ES-I3 (cell line): Measurements from ENCODE around the gene ABITRAM.
"Not testable (repeated sequence)": the region's sequence is repeated elsewhere in the genome, so short reads cannot be mapped to it uniquely, and the experiment has no call there.

Source experiments
- H3K36me3 ChIP-seq: 2 replicates; pipeline ENCODE4 v1.6.1; 2013; ENCODE audit warnings: mild to moderate bottlenecking, low read length, control low read depth, moderate library complexity; ENCODE audit not compliant: insufficient read depth
- H3K4me1 ChIP-seq: 2 replicates; pipeline ENCODE4 v1.6.1; 2013; ENCODE audit warnings: mild to moderate bottlenecking, control low read depth, low read length; ENCODE audit not compliant: insufficient read depth
- H3K9ac ChIP-seq: 2 replicates; pipeline ENCODE4 v1.6.1; 2013; ENCODE audit warnings: low read depth, mild to moderate bottlenecking, low read length, moderate library complexity
- H3K9me3 ChIP-seq: 2 replicates; pipeline ENCODE4 v1.6.1; 2013; ENCODE audit warnings: mild to moderate bottlenecking, low read length, moderate library complexity; ENCODE audit not compliant: control insufficient read depth, insufficient read depth

Gene ABITRAM, protein sequence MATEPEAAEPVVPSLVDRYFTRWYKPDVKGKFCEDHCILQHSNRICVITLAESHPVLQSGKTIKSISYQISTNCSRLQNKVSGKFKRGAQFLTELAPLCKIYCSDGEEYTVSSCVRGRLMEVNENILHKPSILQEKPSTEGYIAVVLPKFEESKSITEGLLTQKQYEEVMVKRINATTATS

DNA sequence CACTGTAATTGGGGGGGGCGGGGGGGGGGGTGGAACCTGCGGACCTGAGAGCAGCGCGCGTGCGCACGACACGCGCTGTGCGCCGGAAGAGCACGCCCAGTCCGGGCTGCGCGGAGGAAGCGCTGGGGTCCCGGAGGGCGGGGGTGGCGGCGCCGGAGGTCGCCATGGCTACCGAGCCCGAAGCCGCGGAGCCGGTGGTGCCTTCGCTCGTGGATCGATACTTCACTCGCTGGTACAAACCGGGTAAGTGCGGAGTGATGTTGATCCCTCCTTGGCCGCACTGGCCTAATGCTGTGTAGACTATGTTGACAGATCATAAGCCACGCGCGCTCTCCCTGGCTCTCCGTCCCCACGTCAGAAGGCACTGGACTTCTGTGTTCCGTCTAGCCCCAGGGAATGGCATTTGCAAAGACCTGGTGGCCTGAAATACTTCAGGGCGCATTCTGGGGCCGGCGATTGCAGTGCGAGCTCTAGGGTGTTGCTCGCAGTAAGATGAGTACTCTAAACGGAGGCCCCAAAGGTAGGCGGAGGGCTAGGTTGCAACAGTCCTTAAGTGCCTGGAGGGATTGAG lies at the start of gene ABITRAM:
TSS of gene ABITRAM (plus strand) at position 78 of the 571 bp plus-strand sequence. CDS start at position 165, 87 bp downstream.
- Histone ChIP-seq H3K36me3 (no peaks in the 10 kb centered on the region), H3K9me3 (no peaks in the 10 kb centered on the region), H3K4me1 (0 out of 2 replicates have a peak, but pooled peaks cover 4% of the 10 kb centered on the region), H3K9ac (peak within 1 kb of the TSS; percentile 68)

DNA sequence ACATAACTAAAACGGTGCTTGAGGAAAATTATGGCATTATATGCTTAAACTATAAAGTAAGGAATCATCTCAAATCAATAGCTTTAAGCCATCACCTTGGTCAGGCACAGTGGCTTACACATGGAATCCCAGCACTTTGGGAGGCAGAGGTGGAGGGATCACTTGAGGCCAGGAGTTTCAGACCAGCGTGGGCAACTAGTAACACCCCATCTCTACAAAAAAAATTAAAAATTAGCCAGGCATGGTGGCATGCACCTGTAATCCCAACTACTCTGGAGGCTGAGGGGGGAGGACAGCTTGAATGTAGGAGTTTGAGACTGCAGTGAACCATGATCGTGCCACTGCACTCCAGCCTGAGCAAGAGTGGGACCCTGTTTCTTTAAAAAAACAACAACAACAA lies 49.5 kb upstream of the ABITRAM start:
- peaks cover 16% of the 10 kb centered on the region for H3K36me3 ChIP-seq
- H3K4me1 ChIP-seq: no peaks in the 10 kb centered on the region
- no peaks in the 10 kb centered on the region for H3K9me3 ChIP-seq
- no peak overlapping the region for H3K9ac ChIP-seq

DNA sequence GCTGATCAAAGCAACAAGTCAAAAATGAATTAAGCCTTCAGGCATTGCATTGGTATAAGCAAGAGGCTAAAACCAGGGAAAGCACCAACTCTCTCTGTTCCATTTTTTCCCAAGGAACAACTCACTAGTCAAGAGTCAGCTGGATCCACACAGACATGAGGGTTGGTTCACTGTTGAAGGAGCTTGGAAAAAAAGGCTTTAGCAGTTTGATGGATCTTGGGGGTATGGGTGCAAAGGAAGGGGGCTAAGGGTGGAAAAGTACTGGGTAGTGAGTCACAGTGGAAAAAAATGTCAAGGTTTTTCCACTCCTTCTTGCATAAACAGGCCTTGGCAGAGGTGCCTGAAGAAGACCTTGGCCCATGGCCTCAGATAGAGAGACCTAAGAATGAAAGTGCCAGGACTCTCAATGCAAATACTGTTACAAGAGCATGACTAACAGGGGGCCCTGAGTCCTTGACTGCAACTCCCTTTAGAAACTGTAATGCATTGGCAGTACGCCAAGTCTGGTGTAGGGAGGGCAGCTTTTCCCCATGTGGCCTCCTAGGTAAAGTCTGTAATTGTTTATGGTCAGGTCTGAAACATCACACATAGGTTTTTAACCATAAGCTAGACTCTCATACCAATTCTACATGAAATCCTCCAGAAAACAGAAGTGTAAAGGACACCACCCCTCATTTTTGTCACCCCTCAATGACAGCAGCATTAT lies 48.4 kb upstream of the ABITRAM start:
- H3K36me3 ChIP-seq: peaks cover 14% of the 10 kb centered on the region
- no peaks in the 10 kb centered on the region for H3K9me3 ChIP-seq
- H3K4me1 ChIP-seq: no peaks in the 10 kb centered on the region
- no peak overlapping the region for H3K9ac ChIP-seq

DNA sequence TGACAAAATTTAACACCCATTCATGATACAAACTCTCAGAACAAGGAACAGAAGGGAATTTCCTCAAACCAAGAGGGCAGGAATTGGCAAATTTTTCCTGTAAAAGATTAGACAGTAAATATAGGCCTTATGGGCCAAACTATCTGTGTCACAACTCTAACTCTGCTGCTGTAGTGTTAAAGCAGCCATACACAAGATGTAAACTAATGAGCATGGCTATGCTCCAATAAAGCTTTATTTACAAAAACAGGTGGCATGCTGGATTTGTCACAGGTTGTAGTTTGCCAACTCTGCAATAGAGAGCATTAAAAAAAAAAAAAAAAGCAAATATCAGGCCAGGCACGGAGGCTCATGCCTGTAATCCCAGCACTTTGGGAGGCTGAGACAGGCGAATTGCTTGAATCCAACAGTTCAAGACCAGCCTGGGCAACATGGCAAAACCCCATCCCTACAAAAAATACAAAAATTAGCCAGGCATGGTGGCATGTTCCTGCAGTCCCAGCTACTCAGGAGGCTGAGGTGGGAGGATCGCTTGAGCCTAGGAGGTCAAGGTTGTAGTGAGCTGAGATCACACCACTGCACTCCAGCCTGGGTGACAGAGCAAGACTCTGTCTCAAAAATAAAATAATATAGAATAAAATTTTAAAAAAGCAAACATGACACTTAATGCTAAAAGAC lies 47.5 kb upstream of the ABITRAM start:
- H3K36me3 ChIP-seq: peaks cover 14% of the 10 kb centered on the region
- not testable (repeated sequence) for H3K4me1 ChIP-seq, H3K9ac ChIP-seq, H3K9me3 ChIP-seq

DNA sequence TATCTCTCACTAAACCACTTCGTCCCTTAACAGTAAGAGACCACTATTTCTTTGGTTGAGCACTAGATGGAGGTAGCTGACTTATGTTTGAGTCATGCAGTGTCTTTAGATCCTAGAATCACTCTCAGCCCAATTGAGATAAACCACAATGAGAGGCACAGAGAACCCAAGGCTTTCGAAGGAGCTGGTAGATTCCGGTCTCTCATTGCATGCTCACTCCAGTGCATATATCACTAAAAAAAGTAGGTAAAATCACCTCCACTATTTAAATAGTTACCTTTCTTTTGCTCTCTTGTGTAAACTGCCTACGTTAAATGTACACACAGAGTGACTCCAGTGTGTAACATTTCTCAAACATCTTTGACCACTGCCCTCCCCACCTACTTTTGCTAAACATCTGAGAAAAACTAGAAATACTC lies 44.5 kb upstream of the ABITRAM start:
- H3K4me1 ChIP-seq: no peaks in the 10 kb centered on the region
- H3K36me3 ChIP-seq: peaks cover 10% of the 10 kb centered on the region; the same call in 1 of the 2 replicates
- no peak overlapping the region for H3K9ac ChIP-seq
- H3K9me3 ChIP-seq: no peaks in the 10 kb centered on the region

DNA sequence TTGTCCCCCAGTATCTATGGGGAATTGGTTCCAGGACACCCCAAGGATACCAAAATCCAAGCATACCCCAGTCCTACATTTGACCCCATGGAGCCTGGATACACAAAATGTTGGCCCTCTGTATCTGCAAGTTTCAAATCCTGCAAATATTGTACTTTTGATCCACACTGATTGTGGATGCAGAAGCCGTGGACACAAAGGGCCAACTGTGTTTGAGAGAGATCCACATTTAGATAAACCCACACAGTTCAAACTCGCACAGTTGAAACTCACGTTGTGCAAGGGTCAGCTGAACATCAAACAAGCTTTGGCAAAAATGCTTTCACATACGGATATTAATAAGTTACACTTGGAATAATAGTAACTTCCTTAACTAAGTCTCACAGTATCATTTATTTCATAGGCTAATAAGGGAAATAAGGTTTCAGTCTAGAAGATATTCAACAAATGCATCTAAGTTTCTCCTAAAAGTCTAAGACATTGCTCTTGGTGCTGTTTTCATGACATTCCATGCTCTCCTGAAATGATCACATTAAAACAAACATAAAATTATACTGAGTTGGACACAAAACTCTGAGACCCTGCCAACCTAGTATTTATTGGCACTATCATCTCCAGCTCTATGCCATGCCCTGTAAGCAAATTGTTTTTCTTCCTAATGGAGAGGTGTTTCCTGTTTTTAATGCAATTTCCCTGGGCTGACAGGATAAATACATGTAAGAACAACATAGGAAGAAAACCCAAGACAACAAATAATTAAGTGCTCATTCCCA lies 39.8 kb upstream of the ABITRAM start:
- H3K9me3 ChIP-seq: no peaks in the 10 kb centered on the region
- no peaks in the 10 kb centered on the region for H3K4me1 ChIP-seq
- no peak overlapping the region for H3K9ac ChIP-seq
- peaks cover 18% of the 10 kb centered on the region for H3K36me3 ChIP-seq

DNA sequence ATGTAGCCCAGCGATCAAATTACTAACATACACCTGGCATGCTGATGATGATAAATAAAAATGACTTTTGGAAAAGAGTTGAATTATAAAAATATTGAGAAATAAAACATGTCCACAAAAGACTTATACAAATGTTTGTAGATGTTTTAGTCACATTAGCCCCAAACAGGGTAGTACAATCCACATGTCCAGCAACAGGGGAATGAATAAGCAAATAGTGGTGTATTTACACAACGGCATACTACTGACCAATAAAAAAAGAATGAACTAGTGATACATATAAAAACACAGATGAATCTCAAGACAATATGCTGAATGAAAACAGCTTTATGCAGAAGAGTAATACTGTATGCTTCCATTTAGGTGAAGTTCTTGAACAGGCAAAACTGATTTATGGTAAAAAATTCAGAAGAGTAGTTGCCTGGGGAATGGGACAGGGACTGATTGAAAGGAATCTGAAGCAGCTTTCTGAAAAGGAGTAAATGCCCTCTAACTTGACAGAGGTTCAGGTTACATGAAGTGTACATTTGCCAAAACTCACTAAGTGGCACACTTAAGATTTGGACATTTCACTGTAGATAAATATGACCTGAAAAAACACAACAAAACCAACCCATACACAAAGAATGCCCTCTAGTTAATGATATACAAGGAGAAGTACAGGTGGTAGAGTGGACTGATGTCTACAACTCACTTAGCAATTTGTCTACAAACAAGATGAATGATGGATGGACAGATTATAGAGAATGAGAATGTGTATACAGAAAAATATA lies 36.7 kb upstream of the ABITRAM start:
- peaks cover 18% of the 10 kb centered on the region for H3K36me3 ChIP-seq
- no peaks in the 10 kb centered on the region for H3K4me1 ChIP-seq
- H3K9me3 ChIP-seq: no peaks in the 10 kb centered on the region
- H3K9ac ChIP-seq: no peak overlapping the region

DNA sequence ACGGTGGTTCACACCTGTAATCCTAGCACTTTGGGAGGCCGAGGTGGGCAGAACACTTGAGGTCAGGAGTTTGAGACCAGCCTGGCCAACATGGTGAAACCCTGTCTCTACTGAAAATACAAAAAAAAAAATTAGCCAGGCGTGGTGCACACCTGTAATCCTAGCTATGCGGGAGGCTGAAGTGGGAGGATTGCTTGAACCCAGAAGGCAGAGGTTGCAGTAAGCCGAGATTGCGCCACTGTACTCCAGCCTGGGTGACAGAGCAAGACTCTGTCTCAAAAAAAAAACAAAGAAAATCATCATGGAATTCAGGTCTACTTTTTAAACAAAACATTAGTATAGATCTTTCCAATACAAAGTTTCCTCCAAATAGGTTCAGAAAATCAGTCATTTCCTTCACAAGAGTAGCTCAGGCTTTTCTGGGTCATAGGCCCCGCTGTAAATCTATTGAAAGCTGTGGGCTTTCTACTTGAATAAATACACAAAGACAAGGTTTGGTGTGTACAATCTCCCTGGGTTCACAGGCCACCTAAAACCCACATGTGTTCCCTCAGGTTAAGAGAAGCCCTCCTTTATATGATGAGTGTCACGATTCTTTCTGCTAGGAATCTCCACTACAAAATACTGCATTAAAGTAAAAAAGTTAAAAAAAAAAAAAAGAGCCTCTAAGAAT lies 35.0 kb upstream of the ABITRAM start:
- peaks cover 14% of the 10 kb centered on the region for H3K36me3 ChIP-seq
- H3K9me3 ChIP-seq, H3K4me1 ChIP-seq, H3K9ac ChIP-seq: not testable (repeated sequence)

DNA sequence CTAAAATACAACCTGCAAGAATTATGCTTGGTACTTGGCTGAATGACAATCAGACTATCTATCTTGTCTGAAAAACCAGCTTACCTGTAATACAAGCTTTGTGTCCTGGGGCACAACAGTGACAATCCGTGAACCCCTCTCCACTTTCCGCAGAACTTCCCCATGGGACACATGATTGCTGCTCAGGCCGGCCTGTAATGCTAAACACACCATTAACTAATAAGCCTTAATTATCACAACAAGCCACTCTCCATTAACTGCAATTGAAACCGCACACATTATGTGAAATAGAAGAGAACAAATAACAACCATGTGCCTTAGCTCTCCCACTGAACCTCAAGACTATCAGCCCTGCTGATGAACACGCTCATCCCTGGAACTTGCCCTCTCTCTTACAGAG lies 34.0 kb upstream of the ABITRAM start:
- H3K9me3 ChIP-seq: no peaks in the 10 kb centered on the region
- no peaks in the 10 kb centered on the region for H3K4me1 ChIP-seq
- peaks cover 12% of the 10 kb centered on the region for H3K36me3 ChIP-seq
- no peak overlapping the region for H3K9ac ChIP-seq

DNA sequence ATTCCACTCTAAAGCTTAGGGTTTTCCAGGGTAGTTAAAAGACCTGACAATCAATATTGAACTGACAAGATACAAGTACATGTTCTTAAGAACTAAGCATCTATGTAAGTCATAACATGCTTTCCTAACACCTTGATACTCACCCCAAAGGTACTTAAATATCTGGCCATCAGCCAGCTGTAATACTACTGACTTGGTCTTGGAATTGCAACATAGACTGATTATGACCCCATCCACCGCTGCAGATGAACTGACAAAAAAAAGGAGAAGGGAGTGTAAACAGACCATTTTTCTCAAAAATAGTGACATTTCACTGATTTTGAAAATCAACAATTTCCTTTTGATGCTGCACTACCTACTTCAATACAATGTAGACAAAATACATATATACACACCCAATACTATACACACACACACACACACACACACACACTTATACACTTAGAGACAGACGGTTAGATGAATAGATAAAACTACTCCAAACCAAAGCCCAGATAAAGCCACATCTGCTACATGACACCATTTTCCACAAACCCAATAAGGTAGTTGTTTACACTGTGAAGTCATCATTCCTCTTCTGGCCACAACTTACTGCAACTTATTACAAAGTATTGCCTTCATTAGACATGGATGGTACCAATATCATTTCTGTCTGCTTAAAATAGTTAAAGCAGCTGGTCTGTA lies 30.6 kb upstream of the ABITRAM start:
- H3K9ac ChIP-seq: no peak overlapping the region
- H3K36me3 ChIP-seq: no peaks in the 10 kb centered on the region; the same call in none of the 2 replicates
- H3K4me1 ChIP-seq: no peaks in the 10 kb centered on the region
- no peaks in the 10 kb centered on the region for H3K9me3 ChIP-seq

DNA sequence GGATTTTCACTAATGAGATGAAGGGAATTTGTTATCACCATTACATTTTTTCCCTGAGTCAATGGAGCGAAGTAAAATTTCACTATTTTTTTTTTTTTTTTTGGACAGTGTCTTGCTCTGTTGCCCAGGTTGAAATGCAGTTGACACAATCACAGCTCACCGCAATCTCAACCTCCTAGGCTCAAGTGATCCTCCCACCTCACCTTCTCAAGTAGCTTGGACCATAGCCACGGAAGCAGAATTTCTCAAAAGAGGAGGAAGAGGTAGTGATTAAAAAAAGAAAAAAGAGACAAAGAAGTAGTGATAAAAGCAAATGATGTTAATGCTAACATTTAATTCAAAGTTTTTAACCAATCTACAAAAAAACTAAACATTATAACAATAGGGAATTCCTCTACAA lies 30.0 kb upstream of the ABITRAM start:
- Histone ChIP-seq H3K9me3 (no peaks in the 10 kb centered on the region), H3K9ac (no peak overlapping the region), H3K4me1 (no peaks in the 10 kb centered on the region), H3K36me3 (no peaks in the 10 kb centered on the region; the same call in none of the 2 replicates)

DNA sequence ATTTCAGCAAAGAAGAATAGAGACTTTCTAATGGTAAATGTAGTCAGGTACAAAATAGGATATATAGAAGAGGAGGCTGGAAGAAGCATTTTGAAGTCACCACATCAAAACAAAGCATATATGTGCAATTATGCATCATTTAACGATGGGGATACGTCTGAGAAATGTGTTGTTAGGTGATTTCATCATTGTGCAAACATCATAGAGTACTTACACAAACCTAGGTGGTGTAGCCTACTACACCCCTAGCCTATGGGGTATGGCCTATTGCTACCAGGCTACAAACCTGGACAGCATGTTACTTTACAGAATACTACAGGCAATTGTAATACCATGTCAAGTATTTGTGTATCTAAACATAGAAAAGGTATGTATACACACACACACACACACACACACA lies 28.7 kb upstream of the ABITRAM start:
- Histone ChIP-seq H3K9me3 (no peaks in the 10 kb centered on the region), H3K36me3 (peaks cover 4% of the 10 kb centered on the region), H3K4me1 (no peaks in the 10 kb centered on the region), H3K9ac (no peak overlapping the region)

DNA sequence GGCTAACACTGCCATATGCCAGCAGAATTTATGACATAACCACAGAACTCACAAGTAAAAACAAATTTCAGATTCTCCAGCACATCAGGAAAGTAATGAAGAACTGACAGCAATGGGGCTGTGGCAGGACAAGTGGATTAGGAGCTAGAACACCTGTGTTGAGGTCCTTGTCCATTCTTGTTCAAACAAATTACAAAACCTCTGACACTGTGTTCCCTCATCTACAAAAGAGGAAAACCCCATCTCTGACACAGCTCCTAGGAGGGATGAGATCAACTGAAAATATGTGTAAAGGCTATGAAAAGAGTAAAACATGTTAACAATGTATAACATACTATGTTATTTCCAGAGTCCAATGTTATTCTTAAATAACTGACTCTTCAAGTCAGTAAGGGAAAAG lies 23.8 kb upstream of the ABITRAM start:
- no peaks in the 10 kb centered on the region for H3K9me3 ChIP-seq
- peaks cover 15% of the 10 kb centered on the region for H3K36me3 ChIP-seq
- no peaks in the 10 kb centered on the region for H3K4me1 ChIP-seq

More for the DNA sequence above, 23.8 kb upstream of the ABITRAM start:
- no peak overlapping the region for H3K9ac ChIP-seq
